GM19023 (cell line): ENCODE results near the gene SPATA32.

Source experiments
- ATAC-seq: cut with Tn5 transposase; IDR thresholded peaks from one replicate; pipeline ENCODE4 v1.9.1; 2021; ENCODE audit warnings: mild to moderate bottlenecking, moderate library complexity; ENCODE audit not compliant: unreplicated experiment

The SPATA32 gene

GRCh38 chr17:45294506-45294905 lies 32.6 kb upstream of the SPATA32 start:
- ATAC-seq = no peak

GRCh38 chr17:45293413-45294211 lies 31.7 kb upstream of the SPATA32 start:
- no peak for ATAC-seq

- ATAC-seq = no peak
Observed at GRCh38 chr17:45292696-45293412, 31.0 kb upstream of the SPATA32 start.

GRCh38 chr17:45291171-45291805 lies 29.4 kb upstream of the SPATA32 start:
- ATAC-seq = no peak

GRCh38 chr17:45290269-45290765 lies 28.4 kb upstream of the SPATA32 start:
- ATAC-seq = no peak

- no peak for ATAC-seq
Observed at GRCh38 chr17:45289301-45290268, 27.7 kb upstream of the SPATA32 start.

GRCh38 chr17:45288825-45289224 lies 26.9 kb upstream of the SPATA32 start:
- ATAC-seq = no peak

- no peak for ATAC-seq
Observed at GRCh38 chr17:45287526-45288500, 25.9 kb upstream of the SPATA32 start.

- no peak for ATAC-seq
Observed at GRCh38 chr17:45286286-45286685, 24.4 kb upstream of the SPATA32 start.

GRCh38 chr17:45284176-45285140 lies 22.6 kb upstream of the SPATA32 start:
- no peak for ATAC-seq

- ATAC-seq = no peak
Observed at GRCh38 chr17:45283711-45284110, 21.8 kb upstream of the SPATA32 start.

- ATAC-seq = no peak
Observed at GRCh38 chr17:45282683-45283644, 21.1 kb upstream of the SPATA32 start.

GRCh38 chr17:45279898-45280297 lies 18.0 kb upstream of the SPATA32 start:
- no peak for ATAC-seq

- ATAC-seq = no peak
Observed at GRCh38 chr17:45277992-45278391, 16.1 kb upstream of the SPATA32 start.

GRCh38 chr17:45277216-45277849 lies 15.4 kb upstream of the SPATA32 start:
- no peak for ATAC-seq

- ATAC-seq = no peak
Observed at GRCh38 chr17:45276031-45276430, 14.1 kb upstream of the SPATA32 start.

GRCh38 chr17:45274033-45274432 lies 12.1 kb upstream of the SPATA32 start:
- ATAC-seq = no peak
